AG04450 (cell line): Measurements from ENCODE around the gene ISG15. TPM values are rescaled to one million over a fixed set of nuclear protein-coding genes. Genes with fewer than 3 reads are reported as not detected.

Experiments used
- CTCF ChIA-PET: fragments of 300-600, 350-600 bp; formaldehyde crosslinking; extraction: SDS; loops from one replicate; lab custom pipeline; 2022; ENCODE audit warnings: antibody characterized with exemption, inconsistent platforms; lab: Charles Lee
- POLR2A ChIA-PET: fragments of 350-600 bp; formaldehyde crosslinking; extraction: SDS; loops from one replicate; lab custom pipeline; 2021; ENCODE audit warnings: antibody characterized with exemption, inconsistent platforms; lab: Yijun Ruan, JAX
- DNase-seq: peaks from one replicate; pipeline ENCODE4 v3.0.0-alpha.2; 2011; ENCODE audit warnings: low read depth, low spot score
- H3K27ac ChIP-seq: one replicate; pipeline ENCODE4 v1.5.1; 2012; ENCODE audit warnings: low read depth, low read length, control low read depth
- H3K27me3 ChIP-seq: one replicate; pipeline ENCODE4 v1.6.0; 2012; ENCODE audit warnings: low read length; ENCODE audit not compliant: control insufficient read depth, insufficient read depth
- H3K4me3 ChIP-seq: 2 replicates; pipeline ENCODE4 v1.5.1; 2011; ENCODE audit warnings: mild to moderate bottlenecking, low read depth, low read length, control low read depth
- H3K9me3 ChIP-seq: 2 replicates; pipeline ENCODE4 v1.5.1; 2012; ENCODE audit warnings: low read length; ENCODE audit not compliant: control insufficient read depth, insufficient read depth
- polyA plus RNA-seq: library from polyadenylated mRNA; depleted of rRNA; stranded (reverse); fragments of >200 nt; gene quantifications from 2 replicates; pipeline ENCODE4 v1.2.3, GENCODE V29; 2011
- TF ChIP-seq, protein P1 (sequence below): IDR thresholded peaks from 2 replicates; pipeline ENCODE4 v1.5.1; 2011; ENCODE audit warnings: low read depth, low read length, control low read depth, inconsistent platforms

Gene ISG15
- polyA plus RNA-seq, 1 experiment: 22.4 TPM

DNA sequence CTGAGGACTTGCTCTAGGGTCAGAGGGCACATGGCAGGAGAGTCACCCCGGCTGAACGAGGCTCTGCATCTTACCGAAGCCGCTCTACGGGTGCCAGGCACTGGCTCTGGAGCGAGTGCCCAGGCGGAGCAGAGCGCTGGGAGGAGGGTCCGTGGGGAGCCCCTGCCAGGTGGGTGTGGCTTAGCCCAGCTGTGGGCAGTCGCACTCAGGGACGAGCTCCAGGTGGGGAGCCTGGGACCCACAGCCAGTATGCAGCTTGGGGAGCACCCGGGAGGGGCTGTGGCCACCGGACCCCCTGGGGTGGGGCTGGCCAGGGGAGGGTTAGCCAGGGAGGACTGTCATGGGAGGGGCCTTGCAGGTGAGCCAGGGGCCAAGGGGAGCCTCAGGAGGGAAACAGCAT is 10.4 kb downstream of the ISG15 start:
- DNase-seq: no peak
- ChIA-PET CTCF (interaction anchor here (1.1 to 1.5 kb wide), 3 partner anchors 22 to 40 kb away, joined by 3 to 4 read pairs (median 4); no protein-coding TSS in a partner anchor), POLR2A (no interaction called here)
- TF ChIP-seq, protein P1, sequence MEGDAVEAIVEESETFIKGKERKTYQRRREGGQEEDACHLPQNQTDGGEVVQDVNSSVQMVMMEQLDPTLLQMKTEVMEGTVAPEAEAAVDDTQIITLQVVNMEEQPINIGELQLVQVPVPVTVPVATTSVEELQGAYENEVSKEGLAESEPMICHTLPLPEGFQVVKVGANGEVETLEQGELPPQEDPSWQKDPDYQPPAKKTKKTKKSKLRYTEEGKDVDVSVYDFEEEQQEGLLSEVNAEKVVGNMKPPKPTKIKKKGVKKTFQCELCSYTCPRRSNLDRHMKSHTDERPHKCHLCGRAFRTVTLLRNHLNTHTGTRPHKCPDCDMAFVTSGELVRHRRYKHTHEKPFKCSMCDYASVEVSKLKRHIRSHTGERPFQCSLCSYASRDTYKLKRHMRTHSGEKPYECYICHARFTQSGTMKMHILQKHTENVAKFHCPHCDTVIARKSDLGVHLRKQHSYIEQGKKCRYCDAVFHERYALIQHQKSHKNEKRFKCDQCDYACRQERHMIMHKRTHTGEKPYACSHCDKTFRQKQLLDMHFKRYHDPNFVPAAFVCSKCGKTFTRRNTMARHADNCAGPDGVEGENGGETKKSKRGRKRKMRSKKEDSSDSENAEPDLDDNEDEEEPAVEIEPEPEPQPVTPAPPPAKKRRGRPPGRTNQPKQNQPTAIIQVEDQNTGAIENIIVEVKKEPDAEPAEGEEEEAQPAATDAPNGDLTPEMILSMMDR: no peak
- Histone ChIP-seq H3K9me3 (no peaks in the 10 kb centered on the region; the same call in 1 of the 2 replicates), H3K27me3 (no peaks in the 10 kb centered on the region), H3K27ac (no peak overlapping the region), H3K4me3 (no peak overlapping the region)

DNA sequence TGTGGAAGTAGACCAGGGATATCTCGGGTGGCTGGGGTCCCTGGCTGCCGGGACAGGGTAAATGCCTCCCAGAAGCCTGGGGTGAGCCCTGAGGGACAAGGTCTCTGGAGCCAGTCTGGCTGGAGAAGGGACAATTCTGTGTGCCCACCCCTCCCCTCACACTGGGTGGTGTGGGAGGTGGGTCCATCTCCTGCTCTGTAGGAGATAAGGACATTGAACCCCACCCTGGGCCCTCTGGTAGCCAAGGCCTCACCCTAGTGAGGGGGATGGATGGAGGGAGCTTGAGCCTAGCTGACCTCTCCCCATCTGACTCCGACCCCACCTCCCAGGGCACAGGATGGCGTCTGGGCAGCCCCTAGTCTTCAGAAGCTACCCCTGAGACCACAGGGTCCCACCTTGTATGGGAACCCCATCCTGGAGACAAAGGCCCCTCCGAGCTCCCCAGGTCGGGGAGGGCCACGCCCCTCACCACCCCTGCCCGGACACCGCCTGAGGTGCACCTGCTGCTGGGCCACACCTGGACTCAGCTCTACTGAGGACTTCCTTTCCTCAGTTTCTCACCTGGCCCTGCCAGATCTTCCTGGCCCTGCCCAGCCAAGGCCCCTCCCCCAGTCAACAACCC is 11.0 kb downstream of the ISG15 start:
- TF ChIP-seq, protein P1: no peak
- POLR2A ChIA-PET: no interaction called here
- Histone ChIP-seq H3K27ac (no peak overlapping the region), H3K9me3 (no peaks in the 10 kb centered on the region; the same call in 1 of the 2 replicates), H3K27me3 (no peaks in the 10 kb centered on the region), H3K4me3 (no peak overlapping the region)
- CTCF ChIA-PET: interaction anchor here (1.1 to 1.5 kb wide), 3 partner anchors 22 to 40 kb away, joined by 3 to 4 read pairs (median 4); no protein-coding TSS in a partner anchor
- DNase-seq: no peak

DNA sequence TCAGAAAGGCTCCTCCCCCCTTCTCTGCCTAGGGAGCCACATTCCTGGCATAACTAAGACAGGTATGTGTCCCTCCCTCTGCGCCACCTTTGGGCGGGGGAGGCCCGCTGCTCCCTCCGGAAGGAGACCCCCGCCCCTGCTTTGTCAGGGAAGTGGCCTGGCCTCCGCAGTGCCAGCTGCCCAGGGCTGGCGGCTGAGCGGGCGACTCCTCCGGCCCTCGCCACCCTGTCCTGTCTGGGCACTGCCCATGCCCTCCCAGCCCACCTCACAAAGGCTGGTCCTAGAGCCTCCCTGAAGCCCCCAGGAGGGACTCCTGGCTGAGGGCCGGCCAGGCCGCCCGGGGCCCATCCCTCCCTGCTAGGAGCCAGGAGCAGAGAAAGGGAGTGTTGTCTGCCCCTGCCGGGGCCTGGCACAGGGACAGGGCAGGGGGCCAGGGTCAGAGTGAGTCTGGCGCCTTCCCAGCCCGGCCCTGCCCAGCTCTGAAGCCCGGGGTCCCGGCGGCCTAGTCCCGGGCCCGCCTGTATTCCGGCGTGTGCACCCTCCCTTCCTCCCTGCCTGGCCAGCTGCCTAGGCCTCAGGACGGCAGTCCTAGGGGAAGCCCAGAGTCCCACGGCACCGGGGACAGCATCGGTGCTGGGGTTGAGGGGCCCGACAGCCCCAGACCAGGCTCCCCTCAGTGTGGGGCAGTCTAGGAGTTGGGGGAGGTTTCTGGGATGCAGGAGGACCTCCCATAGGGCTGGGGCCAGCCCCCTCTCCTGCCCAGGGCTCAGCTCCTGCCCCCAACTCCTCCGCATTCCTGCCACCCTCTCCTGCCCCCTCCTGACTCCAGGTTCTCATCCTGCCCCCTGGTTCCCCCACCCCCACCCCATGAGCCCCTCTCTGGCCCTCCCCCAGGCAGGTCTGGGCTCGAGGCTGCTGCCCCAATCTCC is 11.7 kb downstream of the ISG15 start:
- no peak for DNase-seq
- CTCF ChIA-PET: interaction anchor here (1.3 to 1.5 kb wide), 2 partner anchors 38 to 41 kb away, joined by 3 to 4 read pairs; no protein-coding TSS in a partner anchor
- H3K27ac ChIP-seq: no peak overlapping the region

DNA sequence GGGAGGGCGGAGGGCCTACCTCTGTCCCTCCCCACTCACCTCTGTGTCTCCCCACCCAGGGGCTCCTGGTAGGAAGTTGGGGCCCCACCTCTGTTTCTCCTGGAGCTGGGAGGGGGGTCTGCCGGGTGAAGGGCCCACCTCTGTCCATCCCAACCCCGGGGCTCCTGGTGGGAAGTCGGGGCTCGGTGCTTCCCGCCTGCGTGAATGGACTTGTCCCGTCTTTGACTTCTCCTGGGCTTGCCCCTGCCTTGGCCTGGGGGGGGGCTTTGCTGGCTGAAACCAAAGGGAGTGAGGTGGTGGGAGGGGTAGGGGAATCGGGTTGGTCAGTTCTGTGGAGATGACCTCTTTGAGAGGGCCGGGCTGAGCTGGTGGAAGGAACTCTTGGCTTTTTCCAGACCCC is 12.4 kb downstream of the ISG15 start:
- ChIA-PET POLR2A (no interaction called here), CTCF (no interaction called here)
- no peak for DNase-seq
- no peak overlapping the region for H3K4me3 ChIP-seq
- H3K27me3 ChIP-seq: no peaks in the 10 kb centered on the region
- H3K27ac ChIP-seq: no peak overlapping the region
- TF ChIP-seq, protein P1: no peak
- no peaks in the 10 kb centered on the region; the same call in 1 of the 2 replicates for H3K9me3 ChIP-seq

More for the DNA sequence above, 11.7 kb downstream of the ISG15 start:
- Histone ChIP-seq H3K9me3 (no peaks in the 10 kb centered on the region; the same call in 1 of the 2 replicates), H3K27me3 (no peaks in the 10 kb centered on the region), H3K4me3 (no peak overlapping the region)
- POLR2A ChIA-PET: no interaction called here
- TF ChIP-seq, protein P1: no peak
